GM23338 (cell line): ENCODE results near the gene TBX6. TPM values are rescaled to one million over a fixed set of nuclear protein-coding genes. Genes with fewer than 3 reads are reported as not detected.

ENCODE experiments used
- ATAC-seq: fragments of 200-7000 bp; cut with Tn5 transposase; 3 replicates; pipeline ENCODE4 v1.9.1; 2020
- DNase-seq: peaks from one replicate; pipeline ENCODE4 v3.0.0-alpha.2; 2015; ENCODE audit warnings: low spot score
- H2AFZ ChIP-seq: fragments of 200-600 bp; sonication (generic); 2 replicates; pipeline ENCODE4 v1.8.0; 2016; ENCODE audit warnings: antibody characterized with exemption, mild to moderate bottlenecking, moderate library complexity
- H3F3A ChIP-seq: fragments of 200-600 bp; sonication (generic); replicated peaks from 2 replicates; pipeline ENCODE4 v1.8.0; 2017; ENCODE audit warnings: antibody characterized with exemption, mixed run types, low read depth
- H3K27ac ChIP-seq: fragments of 200-600 bp; sonication (generic); 2 replicates; pipeline ENCODE4 v1.6.1; 2016; ENCODE audit warnings: low read depth
- H3K27me3 ChIP-seq: fragments of 200-600 bp; sonication (generic); 2 replicates; pipeline ENCODE4 v1.8.0; 2016; ENCODE audit warnings: mild to moderate bottlenecking, mixed run types, moderate library complexity; ENCODE audit not compliant: insufficient read depth
- H3K36me3 ChIP-seq: fragments of 200-600 bp; sonication (generic); 2 replicates; pipeline ENCODE4 v1.8.0; 2016; ENCODE audit warnings: mild to moderate bottlenecking; ENCODE audit not compliant: insufficient read depth
- H3K4me1 ChIP-seq: fragments of 200-600 bp; sonication (generic); 2 replicates; pipeline ENCODE4 v1.8.0; 2016; ENCODE audit warnings: mild to moderate bottlenecking, moderate library complexity; ENCODE audit not compliant: insufficient read depth
- H3K4me2 ChIP-seq: fragments of 200-600 bp; sonication (generic); 2 replicates; pipeline ENCODE4 v1.7.1; 2017; ENCODE audit warnings: mixed run types
- H3K4me3 ChIP-seq: fragments of 200-600 bp; sonication (generic); 2 replicates; pipeline ENCODE4 v1.6.1; 2016; ENCODE audit warnings: mixed run types
- H3K79me2 ChIP-seq: fragments of 200-600 bp; sonication (generic); replicated peaks from 2 replicates; pipeline ENCODE4 v1.8.0; 2017; ENCODE audit warnings: mild to moderate bottlenecking; ENCODE audit not compliant: insufficient read depth
- H3K9me2 ChIP-seq: fragments of 200-600 bp; sonication (generic); 2 replicates; pipeline ENCODE4 v1.8.0; 2017; ENCODE audit not compliant: insufficient read depth
- H4K20me1 ChIP-seq: fragments of 200-600 bp; sonication (generic); replicated peaks from 2 replicates; pipeline ENCODE4 v1.8.0; 2017; ENCODE audit warnings: mild to moderate bottlenecking; ENCODE audit not compliant: insufficient read depth
- H3K27ac Mint-ChIP-seq: 2 replicates; pipeline ENCODE4 v1.8.0; 2020; ENCODE audit warnings: inconsistent platforms, mild to moderate bottlenecking, moderate library complexity, mixed read lengths
- H3K27me3 Mint-ChIP-seq: 3 replicates; pipeline ENCODE4 v1.8.0; 2022; ENCODE audit warnings: low read depth, mild to moderate bottlenecking, moderate library complexity, mixed read lengths, inconsistent platforms; ENCODE audit not compliant: insufficient read depth, poor library complexity
- H3K36me3 Mint-ChIP-seq: 3 replicates; pipeline ENCODE4 v1.8.0; 2021; ENCODE audit warnings: low read depth, mild to moderate bottlenecking, inconsistent platforms, moderate library complexity, mixed read lengths
- H3K4me1 Mint-ChIP-seq: 3 replicates; pipeline ENCODE4 v1.8.0; 2020; ENCODE audit warnings: mild to moderate bottlenecking, inconsistent platforms, mixed read lengths
- H3K4me3 Mint-ChIP-seq: 3 replicates; pipeline ENCODE4 v1.8.0; 2021; ENCODE audit warnings: moderate library complexity, mild to moderate bottlenecking, inconsistent platforms, mixed read lengths
- H3K9me3 Mint-ChIP-seq: 3 replicates; pipeline ENCODE4 v1.8.0; 2020; ENCODE audit warnings: moderate library complexity, mild to moderate bottlenecking, inconsistent platforms, mixed read lengths
- CREB1 ChIP-seq: fragments of 250-450 bp; sonication (Bioruptor Pico); IDR thresholded peaks from 2 replicates; pipeline ENCODE4 v1.5.0; 2020; ENCODE audit warnings: low read depth, mild to moderate bottlenecking, moderate library complexity
- EZH2 ChIP-seq: fragments of 200-600 bp; sonication (generic); IDR thresholded peaks from one replicate; pipeline ENCODE4 v1.8.0; 2017; ENCODE audit warnings: antibody characterized with exemption, mild to moderate bottlenecking, low read depth; ENCODE audit not compliant: unreplicated experiment
- EZH2phosphoT487 ChIP-seq: fragments of 200-600 bp; sonication (generic); IDR thresholded peaks from one replicate; pipeline ENCODE4 v1.8.1; 2018; ENCODE audit warnings: antibody characterized with exemption; ENCODE audit not compliant: unreplicated experiment
- NANOG ChIP-seq: IDR thresholded peaks from 2 replicates; pipeline ENCODE4 v1.6.1; 2016; ENCODE audit warnings: antibody characterized with exemption, borderline replicate concordance
- POLR2AphosphoS5 ChIP-seq: IDR thresholded peaks from 2 replicates; pipeline ENCODE4 v1.6.1; 2016; ENCODE audit warnings: antibody characterized with exemption, low read depth
- REST ChIP-seq: IDR thresholded peaks from one replicate; pipeline ENCODE4 v1.6.1; 2018; ENCODE audit warnings: antibody characterized with exemption; ENCODE audit not compliant: unreplicated experiment
- STAT1 ChIP-seq: IDR thresholded peaks from one replicate; pipeline ENCODE4 v1.6.1; 2016; ENCODE audit warnings: antibody characterized with exemption; ENCODE audit not compliant: unreplicated experiment
- ZNF114 ChIP-seq: fragments of 250-450 bp; sonication (Bioruptor Pico); IDR thresholded peaks from 2 replicates; pipeline ENCODE4 v1.5.0; 2020; ENCODE audit warnings: mild to moderate bottlenecking, moderate library complexity
- polyA plus RNA-seq: library from polyadenylated mRNA; unstranded; fragments of >200 nt; fragmentation: Nextera tagmentation; extraction: Ambion mirVana; gene quantifications from 2 replicates; pipeline ENCODE4 v1.2.1, GENCODE V29; 2016
- total RNA-seq: library from RNA; depleted of rRNA; stranded (reverse); fragments of >200 nt; shearing (Covaris generic); gene quantifications from 2 replicates; pipeline ENCODE4 v1.2.3, GENCODE V29; 2014
- TF ChIP-seq, protein P1 (sequence below): IDR thresholded peaks from 2 replicates; pipeline ENCODE4 v1.6.1; 2016; ENCODE audit warnings: antibody characterized with exemption
- TF ChIP-seq, protein P2 (sequence below): fragments of 250-450 bp; sonication (Bioruptor Pico); IDR thresholded peaks from 2 replicates; pipeline ENCODE4 v1.5.0; 2020; ENCODE audit warnings: mild to moderate bottlenecking, moderate library complexity
- TF ChIP-seq, protein P3 (sequence below), 2 experiments: fragments of 200-600 bp in 1 of 2; sonication (generic) in 1 of 2; conservative IDR thresholded peaks; 2 replicates each; pipeline versions ENCODE4 v1.5.1 to v1.6.1; 2016 to 2017; ENCODE audit warnings: antibody characterized with exemption in 2 of 2, low read depth in 2 of 2, mild to moderate bottlenecking in 2 of 2, moderate library complexity in 1 of 2

TBX6 gene
- total and polyA plus RNA-seq, 2 experiments from 2014 or later, result 1.1 to 2.4 TPM

GRCh38 chr16:30116291-30117207, 24.8 kb upstream of the TBX6 start:
- no peaks in the 10 kb centered on the region for H3K9me3 Mint-ChIP-seq
- H3K27me3 Mint-ChIP-seq, result peaks cover 7% of the 10 kb centered on the region
- no peaks in the 10 kb centered on the region for H3K36me3 ChIP-seq
- DNase-seq, result no peak
- no peaks in the 10 kb centered on the region for H3K79me2 ChIP-seq
- H3K27ac Mint-ChIP-seq, result no peak overlapping the region
- no peak overlapping the region for H3K27ac ChIP-seq
- H3K9me2 ChIP-seq, result no peaks in the 10 kb centered on the region
- no peak overlapping the region for H2AFZ ChIP-seq
- no peak overlapping the region for H3K4me2 ChIP-seq
- no peak overlapping the region for H3K4me3 Mint-ChIP-seq
- H4K20me1 ChIP-seq, result no peaks in the 10 kb centered on the region
- no peaks in the 10 kb centered on the region for H3K36me3 Mint-ChIP-seq
- no peak overlapping the region for H3K4me3 ChIP-seq
- no peak for ATAC-seq
- peaks cover 10% of the 10 kb centered on the region for H3K4me1 Mint-ChIP-seq
- TF ChIP-seq STAT1 (no peak), CREB1 (CRISPR knock-in tag) (no peak), ZNF114 (CRISPR knock-in tag) (no peak), POLR2AphosphoS5 (no peak), NANOG (no peak), REST (no peak), EZH2 (no peak), EZH2phosphoT487 (no peak)
- TF ChIP-seq, protein P1, sequence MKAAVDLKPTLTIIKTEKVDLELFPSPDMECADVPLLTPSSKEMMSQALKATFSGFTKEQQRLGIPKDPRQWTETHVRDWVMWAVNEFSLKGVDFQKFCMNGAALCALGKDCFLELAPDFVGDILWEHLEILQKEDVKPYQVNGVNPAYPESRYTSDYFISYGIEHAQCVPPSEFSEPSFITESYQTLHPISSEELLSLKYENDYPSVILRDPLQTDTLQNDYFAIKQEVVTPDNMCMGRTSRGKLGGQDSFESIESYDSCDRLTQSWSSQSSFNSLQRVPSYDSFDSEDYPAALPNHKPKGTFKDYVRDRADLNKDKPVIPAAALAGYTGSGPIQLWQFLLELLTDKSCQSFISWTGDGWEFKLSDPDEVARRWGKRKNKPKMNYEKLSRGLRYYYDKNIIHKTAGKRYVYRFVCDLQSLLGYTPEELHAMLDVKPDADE, result no peak
- TF ChIP-seq, protein P2, sequence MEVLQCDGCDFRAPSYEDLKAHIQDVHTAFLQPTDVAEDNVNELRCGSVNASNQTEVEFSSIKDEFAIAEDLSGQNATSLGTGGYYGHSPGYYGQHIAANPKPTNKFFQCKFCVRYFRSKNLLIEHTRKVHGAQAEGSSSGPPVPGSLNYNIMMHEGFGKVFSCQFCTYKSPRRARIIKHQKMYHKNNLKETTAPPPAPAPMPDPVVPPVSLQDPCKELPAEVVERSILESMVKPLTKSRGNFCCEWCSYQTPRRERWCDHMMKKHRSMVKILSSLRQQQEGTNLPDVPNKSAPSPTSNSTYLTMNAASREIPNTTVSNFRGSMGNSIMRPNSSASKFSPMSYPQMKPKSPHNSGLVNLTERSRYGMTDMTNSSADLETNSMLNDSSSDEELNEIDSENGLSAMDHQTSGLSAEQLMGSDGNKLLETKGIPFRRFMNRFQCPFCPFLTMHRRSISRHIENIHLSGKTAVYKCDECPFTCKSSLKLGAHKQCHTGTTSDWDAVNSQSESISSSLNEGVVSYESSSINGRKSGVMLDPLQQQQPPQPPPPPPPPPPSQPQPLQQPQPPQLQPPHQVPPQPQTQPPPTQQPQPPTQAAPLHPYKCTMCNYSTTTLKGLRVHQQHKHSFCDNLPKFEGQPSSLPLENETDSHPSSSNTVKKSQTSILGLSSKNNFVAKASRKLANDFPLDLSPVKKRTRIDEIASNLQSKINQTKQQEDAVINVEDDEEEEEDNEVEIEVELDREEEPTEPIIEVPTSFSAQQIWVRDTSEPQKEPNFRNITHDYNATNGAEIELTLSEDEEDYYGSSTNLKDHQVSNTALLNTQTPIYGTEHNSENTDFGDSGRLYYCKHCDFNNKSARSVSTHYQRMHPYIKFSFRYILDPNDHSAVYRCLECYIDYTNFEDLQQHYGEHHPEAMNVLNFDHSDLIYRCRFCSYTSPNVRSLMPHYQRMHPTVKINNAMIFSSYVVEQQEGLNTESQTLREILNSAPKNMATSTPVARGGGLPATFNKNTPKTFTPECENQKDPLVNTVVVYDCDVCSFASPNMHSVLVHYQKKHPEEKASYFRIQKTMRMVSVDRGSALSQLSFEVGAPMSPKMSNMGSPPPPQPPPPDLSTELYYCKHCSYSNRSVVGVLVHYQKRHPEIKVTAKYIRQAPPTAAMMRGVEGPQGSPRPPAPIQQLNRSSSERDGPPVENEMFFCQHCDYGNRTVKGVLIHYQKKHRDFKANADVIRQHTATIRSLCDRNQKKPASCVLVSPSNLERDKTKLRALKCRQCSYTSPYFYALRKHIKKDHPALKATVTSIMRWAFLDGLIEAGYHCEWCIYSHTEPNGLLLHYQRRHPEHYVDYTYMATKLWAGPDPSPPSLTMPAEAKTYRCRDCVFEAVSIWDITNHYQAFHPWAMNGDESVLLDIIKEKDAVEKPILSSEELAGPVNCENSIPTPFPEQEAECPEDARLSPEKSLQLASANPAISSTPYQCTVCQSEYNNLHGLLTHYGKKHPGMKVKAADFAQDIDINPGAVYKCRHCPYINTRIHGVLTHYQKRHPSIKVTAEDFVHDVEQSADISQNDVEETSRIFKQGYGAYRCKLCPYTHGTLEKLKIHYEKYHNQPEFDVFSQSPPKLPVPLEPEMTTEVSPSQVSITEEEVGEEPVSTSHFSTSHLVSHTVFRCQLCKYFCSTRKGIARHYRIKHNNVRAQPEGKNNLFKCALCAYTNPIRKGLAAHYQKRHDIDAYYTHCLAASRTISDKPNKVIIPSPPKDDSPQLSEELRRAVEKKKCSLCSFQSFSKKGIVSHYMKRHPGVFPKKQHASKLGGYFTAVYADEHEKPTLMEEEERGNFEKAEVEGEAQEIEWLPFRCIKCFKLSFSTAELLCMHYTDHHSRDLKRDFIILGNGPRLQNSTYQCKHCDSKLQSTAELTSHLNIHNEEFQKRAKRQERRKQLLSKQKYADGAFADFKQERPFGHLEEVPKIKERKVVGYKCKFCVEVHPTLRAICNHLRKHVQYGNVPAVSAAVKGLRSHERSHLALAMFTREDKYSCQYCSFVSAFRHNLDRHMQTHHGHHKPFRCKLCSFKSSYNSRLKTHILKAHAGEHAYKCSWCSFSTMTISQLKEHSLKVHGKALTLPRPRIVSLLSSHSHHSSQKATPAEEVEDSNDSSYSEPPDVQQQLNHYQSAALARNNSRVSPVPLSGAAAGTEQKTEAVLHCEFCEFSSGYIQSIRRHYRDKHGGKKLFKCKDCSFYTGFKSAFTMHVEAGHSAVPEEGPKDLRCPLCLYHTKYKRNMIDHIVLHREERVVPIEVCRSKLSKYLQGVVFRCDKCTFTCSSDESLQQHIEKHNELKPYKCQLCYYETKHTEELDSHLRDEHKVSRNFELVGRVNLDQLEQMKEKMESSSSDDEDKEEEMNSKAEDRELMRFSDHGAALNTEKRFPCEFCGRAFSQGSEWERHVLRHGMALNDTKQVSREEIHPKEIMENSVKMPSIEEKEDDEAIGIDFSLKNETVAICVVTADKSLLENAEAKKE (CRISPR knock-in tag), result no peak
- TF ChIP-seq, protein P3, sequence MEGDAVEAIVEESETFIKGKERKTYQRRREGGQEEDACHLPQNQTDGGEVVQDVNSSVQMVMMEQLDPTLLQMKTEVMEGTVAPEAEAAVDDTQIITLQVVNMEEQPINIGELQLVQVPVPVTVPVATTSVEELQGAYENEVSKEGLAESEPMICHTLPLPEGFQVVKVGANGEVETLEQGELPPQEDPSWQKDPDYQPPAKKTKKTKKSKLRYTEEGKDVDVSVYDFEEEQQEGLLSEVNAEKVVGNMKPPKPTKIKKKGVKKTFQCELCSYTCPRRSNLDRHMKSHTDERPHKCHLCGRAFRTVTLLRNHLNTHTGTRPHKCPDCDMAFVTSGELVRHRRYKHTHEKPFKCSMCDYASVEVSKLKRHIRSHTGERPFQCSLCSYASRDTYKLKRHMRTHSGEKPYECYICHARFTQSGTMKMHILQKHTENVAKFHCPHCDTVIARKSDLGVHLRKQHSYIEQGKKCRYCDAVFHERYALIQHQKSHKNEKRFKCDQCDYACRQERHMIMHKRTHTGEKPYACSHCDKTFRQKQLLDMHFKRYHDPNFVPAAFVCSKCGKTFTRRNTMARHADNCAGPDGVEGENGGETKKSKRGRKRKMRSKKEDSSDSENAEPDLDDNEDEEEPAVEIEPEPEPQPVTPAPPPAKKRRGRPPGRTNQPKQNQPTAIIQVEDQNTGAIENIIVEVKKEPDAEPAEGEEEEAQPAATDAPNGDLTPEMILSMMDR (conservative IDR thresholded peaks at IDR 0.05; ENCODE audit: low read depth in 2 of 2), result no peak
- peaks cover 4% of the 10 kb centered on the region for H3K4me1 ChIP-seq
- H3K27me3 ChIP-seq, result no peaks in the 10 kb centered on the region
- H3F3A ChIP-seq, result no peaks in the 10 kb centered on the region; the same call in 1 of the 2 replicates
